ENCODE data around the gene SLC6A1.

- TF ChIP-seq CTCF (conservative IDR thresholded peaks at IDR 0.05; ENCODE audit: low read depth, low read length): no peak
- TF ChIP-seq EZH2 (IDR thresholded peaks at IDR 0.05; ENCODE audit: borderline replicate concordance, low read depth, low read length, poor library complexity, severe bottlenecking): no peak
These were observed 80.1 kb downstream of the SLC6A1 start for GRCh38 chr3:11072631-11073030.
